Measurements from ENCODE around the gene PRPSAP1.

GRCh38 chr17:76267051-76267576 is 86.6 kb downstream of the PRPSAP1 start:
- TF ChIP-seq POLR2A (IDR thresholded peaks at IDR 0.05) (peak in 1 of 4 donors; percentile 16), CTCF (IDR thresholded peaks at IDR 0.05) (no peak), EP300 (IDR thresholded peaks at IDR 0.05) (no peak), POLR2AphosphoS5 (IDR thresholded peaks at IDR 0.05) (no peak)

All from upper lobe of left lung (tissue), 4 donors.